ENCODE data around the gene LAMC2. TPM values are rescaled to one million over a fixed set of nuclear protein-coding genes. Genes with fewer than 3 reads are reported as not detected.

LAMC2 gene
- total and polyA plus RNA-seq, 2 donors (not counting 1 experiment from before 2014, with no cell fraction given) = 0.99 to 3.9 TPM

DNA sequence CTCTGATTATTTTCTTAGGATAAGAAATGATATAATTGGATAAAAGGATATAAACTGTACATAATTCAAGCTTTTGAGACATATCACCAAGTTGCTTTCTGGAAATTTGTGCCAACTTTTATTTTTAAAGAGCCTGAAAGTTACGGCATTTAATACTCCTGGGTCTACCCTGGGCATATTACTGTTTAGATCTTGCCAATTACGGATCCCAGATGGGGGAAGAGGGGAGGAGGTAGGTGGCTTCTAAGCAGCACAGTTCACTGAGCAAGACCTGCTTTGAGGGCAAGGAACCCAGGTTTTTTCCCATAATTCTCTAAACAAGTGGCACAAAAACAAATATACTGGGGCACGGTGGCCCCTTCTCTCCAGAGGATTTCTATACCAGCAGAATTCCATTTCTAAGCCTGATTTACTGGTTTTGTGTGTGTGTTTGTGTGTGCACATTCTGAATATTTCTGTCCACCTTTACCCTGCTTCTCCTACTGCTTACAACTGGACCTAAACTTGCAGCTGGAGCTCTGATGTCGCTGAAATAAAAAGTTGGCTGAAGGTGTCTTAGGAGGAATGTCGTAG lies 76.7 kb downstream of the LAMC2 start:
- Histone ChIP-seq H3K4me3 (replicated peaks in 1 of 4; ENCODE audit: control extremely low read depth in 1 of 4, insufficient read depth in 1 of 4, low read depth in 3 of 4, low read length in 4 of 4) (no peak overlapping the region), H3K79me2 (ENCODE audit: control insufficient read depth, insufficient read depth, low read length) (no peaks in the 10 kb centered on the region), H3K27ac (ENCODE audit: insufficient read depth, low read length) (no peak overlapping the region), H3K4me1 (ENCODE audit: control insufficient read depth, extremely low read depth, insufficient read depth, low read length) (peaks cover 2% of the 10 kb centered on the region), H4K20me1 (ENCODE audit: control insufficient read depth, extremely low read depth, insufficient read depth, low read length) (no peaks in the 10 kb centered on the region), H3K9ac (ENCODE audit: insufficient read depth, low read length) (no peak overlapping the region), H2AFZ (ENCODE audit: low read length) (no peak overlapping the region), H3K4me2 (ENCODE audit: extremely low read depth, insufficient read depth, low read length) (no peak overlapping the region), H3K27me3 (ENCODE audit: control insufficient read depth, insufficient read depth, low read length) (no peaks in the 10 kb centered on the region), H3K36me3 (ENCODE audit: control insufficient read depth, insufficient read depth, low read length) (no peaks in the 10 kb centered on the region), H3K9me3 (ENCODE audit: control insufficient read depth, insufficient read depth, low read depth, low read length) (no peaks in the 10 kb centered on the region)
- TF ChIP-seq EZH2 (IDR thresholded peaks at IDR 0.05; ENCODE audit: low read length, missing control alignments) = no peak
- TF ChIP-seq, protein P1, sequence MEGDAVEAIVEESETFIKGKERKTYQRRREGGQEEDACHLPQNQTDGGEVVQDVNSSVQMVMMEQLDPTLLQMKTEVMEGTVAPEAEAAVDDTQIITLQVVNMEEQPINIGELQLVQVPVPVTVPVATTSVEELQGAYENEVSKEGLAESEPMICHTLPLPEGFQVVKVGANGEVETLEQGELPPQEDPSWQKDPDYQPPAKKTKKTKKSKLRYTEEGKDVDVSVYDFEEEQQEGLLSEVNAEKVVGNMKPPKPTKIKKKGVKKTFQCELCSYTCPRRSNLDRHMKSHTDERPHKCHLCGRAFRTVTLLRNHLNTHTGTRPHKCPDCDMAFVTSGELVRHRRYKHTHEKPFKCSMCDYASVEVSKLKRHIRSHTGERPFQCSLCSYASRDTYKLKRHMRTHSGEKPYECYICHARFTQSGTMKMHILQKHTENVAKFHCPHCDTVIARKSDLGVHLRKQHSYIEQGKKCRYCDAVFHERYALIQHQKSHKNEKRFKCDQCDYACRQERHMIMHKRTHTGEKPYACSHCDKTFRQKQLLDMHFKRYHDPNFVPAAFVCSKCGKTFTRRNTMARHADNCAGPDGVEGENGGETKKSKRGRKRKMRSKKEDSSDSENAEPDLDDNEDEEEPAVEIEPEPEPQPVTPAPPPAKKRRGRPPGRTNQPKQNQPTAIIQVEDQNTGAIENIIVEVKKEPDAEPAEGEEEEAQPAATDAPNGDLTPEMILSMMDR (conservative IDR thresholded peaks at IDR 0.05 in 1 of 2, IDR thresholded peaks at IDR 0.05 in 1 of 2; ENCODE audit: low read depth in 1 of 2, low read length in 2 of 2) = no peak
- no peak for DNase-seq (ENCODE audit: low read depth in 2 of 2)

DNA sequence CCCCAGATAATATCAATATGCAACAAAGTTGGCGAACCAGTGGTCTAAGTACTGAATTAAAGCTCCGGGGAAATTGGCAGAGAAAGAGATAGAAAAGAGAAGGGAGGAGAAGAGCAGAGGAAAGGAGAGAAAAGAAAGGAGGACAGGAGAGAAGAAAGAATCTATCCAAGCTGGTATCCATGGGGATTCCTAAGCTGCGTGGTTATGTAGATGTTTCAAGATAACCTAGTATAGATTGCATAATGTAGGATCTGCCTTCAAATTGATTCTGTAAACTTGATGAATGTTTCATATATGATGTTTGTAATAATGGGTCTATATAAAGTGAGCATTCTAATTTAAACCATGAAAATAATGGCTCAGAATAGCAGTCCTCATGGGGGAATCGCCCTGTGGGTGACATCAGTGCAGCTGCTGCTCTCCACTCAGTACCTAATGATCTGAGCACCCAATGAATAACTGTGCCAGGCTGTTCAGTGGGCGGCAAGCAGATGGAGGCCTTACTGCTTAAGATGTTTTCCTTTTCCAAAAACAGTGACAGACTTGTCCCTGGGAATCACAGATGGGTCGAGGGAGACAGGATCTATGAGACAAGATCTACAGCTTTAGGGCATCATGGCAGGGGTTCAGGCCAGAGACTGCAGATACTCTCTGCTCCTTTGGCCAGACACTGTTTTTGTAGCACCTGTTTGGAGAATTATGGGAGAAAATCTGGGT lies 78.0 kb downstream of the LAMC2 start:
- no peak for DNase-seq (ENCODE audit: low read depth in 2 of 2)
- no peak overlapping the region for H3K4me3 ChIP-seq (replicated peaks in 1 of 4; ENCODE audit: control extremely low read depth in 1 of 4, insufficient read depth in 1 of 4, low read depth in 3 of 4, low read length in 4 of 4)
- H3K27me3 ChIP-seq (ENCODE audit: control insufficient read depth, insufficient read depth, low read length) = no peaks in the 10 kb centered on the region
- no peak overlapping the region for H2AFZ ChIP-seq (ENCODE audit: low read length)
- H3K79me2 ChIP-seq (ENCODE audit: control insufficient read depth, insufficient read depth, low read length) = no peaks in the 10 kb centered on the region
- no peaks in the 10 kb centered on the region for H4K20me1 ChIP-seq (ENCODE audit: control insufficient read depth, extremely low read depth, insufficient read depth, low read length)
- H3K9me3 ChIP-seq (ENCODE audit: control insufficient read depth, insufficient read depth, low read depth, low read length) = no peaks in the 10 kb centered on the region
- H3K4me2 ChIP-seq (ENCODE audit: extremely low read depth, insufficient read depth, low read length) = no peak overlapping the region
- peaks cover 5% of the 10 kb centered on the region for H3K4me1 ChIP-seq (ENCODE audit: control insufficient read depth, extremely low read depth, insufficient read depth, low read length)
- TF ChIP-seq EZH2 (IDR thresholded peaks at IDR 0.05; ENCODE audit: low read length, missing control alignments) = no peak
- TF ChIP-seq, protein P1 (conservative IDR thresholded peaks at IDR 0.05 in 1 of 2, IDR thresholded peaks at IDR 0.05 in 1 of 2; ENCODE audit: low read depth in 1 of 2, low read length in 2 of 2) = no peak
- H3K36me3 ChIP-seq (ENCODE audit: control insufficient read depth, insufficient read depth, low read length) = no peaks in the 10 kb centered on the region
- no peak overlapping the region for H3K27ac ChIP-seq (ENCODE audit: insufficient read depth, low read length)
- no peak overlapping the region for H3K9ac ChIP-seq (ENCODE audit: insufficient read depth, low read length)

DNA sequence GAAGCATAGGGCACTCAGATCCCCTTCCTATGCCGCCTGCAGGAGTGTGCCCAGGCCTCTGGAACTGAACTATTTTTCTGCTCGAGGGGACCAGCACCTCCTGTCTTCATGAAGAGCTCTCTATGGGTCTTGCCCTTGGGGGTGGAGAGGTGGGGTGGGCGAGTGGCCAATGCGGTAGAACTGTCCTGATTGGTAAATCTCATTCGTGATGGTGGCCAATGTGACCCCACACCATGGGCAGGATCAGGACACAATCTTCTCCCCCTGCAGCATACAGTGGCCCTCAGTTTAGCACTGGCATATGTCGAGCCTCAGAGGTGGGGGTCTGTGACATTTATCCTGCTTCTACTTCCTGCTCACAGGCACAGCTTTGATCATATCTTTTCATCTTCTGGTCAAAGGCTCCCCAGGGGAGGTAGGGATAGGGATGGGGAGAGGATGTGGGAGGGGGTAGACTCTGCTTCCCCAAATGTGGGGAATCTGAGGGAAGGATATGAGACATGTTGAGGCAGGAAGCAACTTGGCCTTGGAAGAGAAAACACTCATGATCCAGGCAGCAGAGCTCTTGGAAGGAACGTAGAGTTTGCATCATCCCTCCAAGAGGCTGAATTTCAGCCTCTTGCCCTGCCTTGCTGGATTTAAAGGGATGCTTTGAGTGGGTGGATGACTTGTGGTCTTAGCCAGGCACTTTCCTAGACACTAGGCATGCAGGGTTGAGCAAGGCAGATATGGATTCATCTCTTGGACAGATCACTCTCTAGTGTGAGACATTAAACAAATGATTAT lies 81.8 kb downstream of the LAMC2 start:
- peak overlapping the region; percentile 47 for H3K27ac ChIP-seq (ENCODE audit: insufficient read depth, low read length)
- H2AFZ ChIP-seq (ENCODE audit: low read length) = no peak overlapping the region
- H3K9ac ChIP-seq (ENCODE audit: insufficient read depth, low read length) = no peak overlapping the region
- H3K27me3 ChIP-seq (ENCODE audit: control insufficient read depth, insufficient read depth, low read length) = no peaks in the 10 kb centered on the region
- no peak overlapping the region for H3K4me3 ChIP-seq (replicated peaks in 1 of 4; ENCODE audit: control extremely low read depth in 1 of 4, insufficient read depth in 1 of 4, low read depth in 3 of 4, low read length in 4 of 4)
- no peaks in the 10 kb centered on the region for H3K9me3 ChIP-seq (ENCODE audit: control insufficient read depth, insufficient read depth, low read depth, low read length)
- no peaks in the 10 kb centered on the region for H3K79me2 ChIP-seq (ENCODE audit: control insufficient read depth, insufficient read depth, low read length)
- no peak for TF ChIP-seq EZH2 (IDR thresholded peaks at IDR 0.05; ENCODE audit: low read length, missing control alignments)
- TF ChIP-seq, protein P1 (conservative IDR thresholded peaks at IDR 0.05 in 1 of 2, IDR thresholded peaks at IDR 0.05 in 1 of 2; ENCODE audit: low read depth in 1 of 2, low read length in 2 of 2) = no peak
- H3K36me3 ChIP-seq (ENCODE audit: control insufficient read depth, insufficient read depth, low read length) = no peaks in the 10 kb centered on the region
- peak; percentile 89 to 98 for DNase-seq (ENCODE audit: low read depth in 2 of 2)
- peaks cover 16% of the 10 kb centered on the region for H3K4me1 ChIP-seq (ENCODE audit: control insufficient read depth, extremely low read depth, insufficient read depth, low read length)
- no peak overlapping the region for H3K4me2 ChIP-seq (ENCODE audit: extremely low read depth, insufficient read depth, low read length)
- no peaks in the 10 kb centered on the region for H4K20me1 ChIP-seq (ENCODE audit: control insufficient read depth, extremely low read depth, insufficient read depth, low read length)
